GM18505 (cell line): ENCODE data around the gene DPM3.
"Not testable (repeated sequence)": the region's sequence is repeated elsewhere in the genome, so short reads cannot be mapped to it uniquely, and the experiment has no call there.

Source experiments
- ATAC-seq: cut with Tn5 transposase; IDR thresholded peaks from one replicate; pipeline ENCODE4 v1.9.1; 2021; ENCODE audit not compliant: unreplicated experiment
- POLR2A ChIP-seq: IDR thresholded peaks from 4 replicates; pipeline ENCODE4 v1.6.1; 2011; ENCODE audit warnings: borderline replicate concordance; ENCODE audit not compliant: insufficient read depth, insufficient read length; ENCODE audit errors: extremely low read depth

DPM3 gene

DNA sequence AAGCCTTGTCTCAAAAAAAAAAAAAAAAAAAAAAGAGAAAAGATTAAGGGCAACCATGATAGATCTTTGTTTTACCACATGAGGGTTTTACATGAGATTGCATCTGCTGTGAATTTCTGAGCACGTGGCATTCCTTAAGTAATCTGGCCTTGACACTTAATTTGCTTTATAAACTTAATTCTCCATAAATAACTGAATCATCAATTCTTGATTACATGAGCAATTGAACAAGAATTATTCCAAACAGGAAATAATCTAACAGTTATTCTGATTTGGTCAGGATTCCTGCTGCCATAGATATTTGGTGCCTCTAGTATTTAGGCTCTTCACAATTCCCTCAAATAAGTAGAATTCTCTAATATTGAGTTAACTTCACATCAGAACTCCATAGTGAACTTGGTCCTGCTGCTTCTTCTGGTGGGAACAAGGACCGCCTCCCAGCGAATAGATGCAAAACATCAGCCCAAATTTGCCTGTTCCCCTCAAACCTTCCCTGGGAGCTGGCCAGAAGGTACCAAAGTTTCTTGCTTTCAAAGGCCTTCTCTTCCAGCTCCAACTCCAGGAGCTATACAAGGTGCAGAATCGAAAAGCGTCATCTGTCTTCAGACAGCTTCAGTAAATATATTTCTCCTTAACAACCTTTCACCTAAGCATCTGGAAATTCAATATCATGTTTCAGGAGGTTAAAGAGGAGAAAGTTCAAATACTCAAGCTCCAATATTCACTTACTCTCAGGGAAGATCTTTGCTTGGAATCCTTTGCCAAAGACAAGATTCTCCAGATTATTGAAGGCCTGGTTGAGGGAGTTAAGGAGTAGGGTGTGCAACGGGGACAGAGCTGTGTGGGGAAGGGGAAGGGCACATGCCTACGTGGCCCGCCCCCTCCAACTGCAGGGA is 31.8 kb upstream of the DPM3 start:
- ATAC-seq: no peak

DNA sequence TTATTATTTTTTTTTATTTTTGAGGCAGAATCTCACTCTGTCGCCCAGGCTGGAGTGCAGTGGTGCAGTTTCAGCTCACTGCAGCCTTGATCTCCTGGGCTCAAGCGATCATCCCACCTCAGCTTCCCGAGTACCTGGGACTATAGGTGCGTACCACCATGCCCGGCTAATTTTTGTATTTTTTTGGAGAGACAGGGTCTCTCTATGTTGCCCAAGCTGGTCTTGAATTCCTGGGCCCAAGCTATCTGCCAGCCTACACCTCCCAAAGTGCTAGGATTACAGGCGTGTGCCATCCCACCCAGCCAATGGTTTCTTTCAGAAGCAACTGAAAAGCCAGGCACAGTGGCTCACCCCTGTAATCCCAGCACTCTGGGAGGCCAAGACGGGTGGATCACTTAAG is 30.5 kb upstream of the DPM3 start:
- ATAC-seq: no peak
- no peak for TF ChIP-seq POLR2A

More for the DNA sequence above, 31.8 kb upstream of the DPM3 start:
- no peak for TF ChIP-seq POLR2A

DNA sequence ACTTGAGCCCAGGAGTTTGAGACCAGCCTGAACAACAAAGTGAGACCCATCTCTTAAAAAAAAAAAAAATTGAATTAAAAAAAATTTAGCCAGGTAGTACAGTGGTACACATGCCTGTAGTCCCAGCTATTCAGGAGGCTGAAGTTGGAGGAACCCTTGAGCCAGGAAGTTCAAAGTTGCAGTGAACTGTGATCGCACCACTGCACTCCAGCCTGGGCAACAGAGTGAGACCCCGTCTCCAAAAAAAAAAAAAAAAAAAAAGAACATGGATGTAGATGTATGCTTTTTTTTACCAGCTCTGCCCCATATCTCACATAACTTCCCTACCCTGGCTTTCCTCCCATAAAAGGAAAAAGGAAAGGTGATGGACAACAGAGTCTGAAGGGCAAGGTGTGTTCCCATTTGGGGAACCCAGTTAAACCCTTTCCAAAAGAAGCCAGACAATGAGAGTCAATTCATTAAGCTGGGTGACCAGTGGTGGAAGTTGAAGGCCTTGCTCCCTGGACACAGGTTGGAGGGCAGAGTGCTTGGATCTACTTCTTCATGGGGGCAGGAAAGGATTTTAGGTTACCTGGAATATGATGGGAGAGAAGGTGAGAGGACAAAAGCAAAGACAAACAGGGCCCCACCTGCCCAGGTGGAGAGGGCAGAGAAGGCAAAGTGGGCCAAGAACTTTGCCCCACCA is 29.9 kb upstream of the DPM3 start:
- no peak for TF ChIP-seq POLR2A
- ATAC-seq: no peak

DNA sequence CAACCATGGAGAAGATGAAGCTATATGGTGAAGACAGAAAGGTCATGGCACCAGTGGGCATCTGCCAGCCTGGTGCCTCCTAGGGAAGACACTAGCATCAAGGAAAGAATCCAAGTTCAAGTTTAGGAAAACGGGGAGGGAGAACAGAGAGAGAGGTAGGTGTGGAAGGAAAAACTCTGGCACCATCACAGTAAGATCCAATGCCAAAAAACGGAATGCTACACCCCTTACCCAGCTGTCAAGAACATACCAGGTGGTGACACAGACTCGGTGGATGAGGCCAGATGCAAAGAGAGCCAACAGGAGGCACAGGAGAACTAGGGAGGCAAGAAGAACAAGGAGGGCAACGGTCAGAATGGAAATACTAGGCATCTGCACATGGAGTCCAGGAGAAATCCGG is 29.2 kb upstream of the DPM3 start:
- no peak for TF ChIP-seq POLR2A
- no peak for ATAC-seq

DNA sequence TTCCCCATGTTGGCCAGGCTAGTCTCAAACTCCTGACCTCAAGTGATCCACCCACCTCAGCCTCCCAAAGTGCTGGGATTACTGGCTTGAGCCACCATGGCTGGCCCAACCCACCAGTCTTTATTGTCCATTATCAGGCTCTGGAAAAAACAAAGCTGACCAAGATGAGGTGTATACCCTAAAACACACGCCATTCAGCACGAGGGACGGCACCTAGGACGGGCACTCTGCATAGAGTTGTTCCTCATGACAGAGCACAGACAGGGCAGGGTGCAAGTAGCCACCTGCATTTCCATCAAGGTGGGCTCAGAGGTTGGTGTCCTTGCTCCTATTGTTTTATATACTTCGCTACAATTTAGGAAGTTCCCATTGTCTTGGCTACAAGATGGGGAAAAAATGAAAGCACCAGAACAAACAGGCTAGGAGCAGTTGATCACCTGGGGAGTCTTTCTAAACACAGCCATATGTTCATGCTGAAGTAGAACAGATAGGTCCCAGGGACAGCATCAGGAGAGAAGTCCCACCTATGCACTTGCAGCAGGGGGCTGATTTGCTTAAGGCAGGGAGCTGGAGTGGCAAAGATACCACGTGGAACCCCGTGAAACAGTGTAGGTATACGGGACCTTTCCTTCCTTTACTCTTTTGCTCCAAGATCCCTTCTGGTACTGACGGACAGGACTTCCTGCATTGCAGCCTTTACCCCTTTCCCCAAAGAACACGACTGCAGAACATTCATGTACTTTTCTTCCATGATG is 28.3 kb upstream of the DPM3 start:
- ATAC-seq: no peak
- TF ChIP-seq POLR2A: no peak

DNA sequence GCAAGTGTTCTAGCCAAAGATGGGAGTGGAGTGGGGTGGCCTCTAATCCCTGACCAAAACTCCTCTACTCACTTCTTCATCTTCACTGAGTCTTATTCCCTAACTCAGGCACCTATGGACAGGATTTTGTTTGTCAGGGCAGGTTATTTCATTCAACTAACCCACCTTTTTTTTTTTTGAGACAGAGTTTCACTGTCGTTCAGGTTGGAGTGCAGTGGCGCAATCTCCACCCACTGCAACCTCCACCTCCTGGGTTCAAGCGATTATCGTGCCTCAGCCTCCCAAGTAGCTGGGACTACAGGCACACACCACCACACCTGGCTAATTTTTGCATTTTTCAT is 27.7 kb upstream of the DPM3 start:
- ATAC-seq: not testable (repeated sequence)

DNA sequence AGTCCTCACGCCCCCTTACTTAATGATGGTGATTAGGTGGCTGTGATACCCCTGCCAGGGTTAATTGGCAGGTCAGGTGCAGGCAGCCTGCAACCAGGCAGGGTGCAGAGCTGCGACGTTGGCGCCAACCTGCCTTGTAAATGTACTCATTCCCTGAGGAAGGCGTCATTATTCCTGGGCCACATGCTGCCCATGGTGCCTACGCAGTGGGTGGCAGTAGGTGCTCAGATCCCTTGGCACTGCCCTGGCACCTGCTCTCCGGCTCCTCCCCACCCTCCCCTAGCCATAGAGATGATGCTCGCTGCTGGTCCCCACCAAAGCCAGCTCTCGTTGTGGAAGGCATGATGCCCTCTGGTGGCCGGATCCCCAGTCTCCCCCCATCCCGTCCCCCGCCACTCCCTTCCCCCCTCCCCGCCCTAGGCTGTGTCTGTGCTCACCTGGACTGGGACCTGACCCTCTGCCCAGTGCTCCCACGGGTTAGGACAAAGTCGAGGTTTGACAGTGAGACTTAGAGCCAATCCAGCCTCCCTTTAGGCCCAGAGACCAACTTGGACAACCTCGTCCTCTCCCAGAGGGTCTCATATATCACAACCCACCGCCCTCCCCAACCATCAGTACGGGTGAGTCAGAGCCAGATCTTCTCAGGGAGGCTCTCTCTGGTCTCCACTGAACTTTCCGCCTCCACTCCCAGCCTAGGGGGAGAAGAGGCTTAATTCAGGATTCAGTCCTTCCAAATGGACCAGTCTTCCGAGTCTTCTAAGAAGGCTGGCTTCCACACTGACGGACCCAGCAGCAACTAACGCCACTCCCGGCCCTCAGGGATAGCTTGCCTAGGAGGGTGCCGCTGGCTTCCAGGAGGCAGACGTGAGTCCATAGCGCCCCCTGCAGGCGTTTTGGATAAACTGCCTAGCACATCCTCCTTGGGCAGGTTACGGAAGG is 27.1 kb upstream of the DPM3 start:
- no peak for TF ChIP-seq POLR2A
- ATAC-seq: no peak

DNA sequence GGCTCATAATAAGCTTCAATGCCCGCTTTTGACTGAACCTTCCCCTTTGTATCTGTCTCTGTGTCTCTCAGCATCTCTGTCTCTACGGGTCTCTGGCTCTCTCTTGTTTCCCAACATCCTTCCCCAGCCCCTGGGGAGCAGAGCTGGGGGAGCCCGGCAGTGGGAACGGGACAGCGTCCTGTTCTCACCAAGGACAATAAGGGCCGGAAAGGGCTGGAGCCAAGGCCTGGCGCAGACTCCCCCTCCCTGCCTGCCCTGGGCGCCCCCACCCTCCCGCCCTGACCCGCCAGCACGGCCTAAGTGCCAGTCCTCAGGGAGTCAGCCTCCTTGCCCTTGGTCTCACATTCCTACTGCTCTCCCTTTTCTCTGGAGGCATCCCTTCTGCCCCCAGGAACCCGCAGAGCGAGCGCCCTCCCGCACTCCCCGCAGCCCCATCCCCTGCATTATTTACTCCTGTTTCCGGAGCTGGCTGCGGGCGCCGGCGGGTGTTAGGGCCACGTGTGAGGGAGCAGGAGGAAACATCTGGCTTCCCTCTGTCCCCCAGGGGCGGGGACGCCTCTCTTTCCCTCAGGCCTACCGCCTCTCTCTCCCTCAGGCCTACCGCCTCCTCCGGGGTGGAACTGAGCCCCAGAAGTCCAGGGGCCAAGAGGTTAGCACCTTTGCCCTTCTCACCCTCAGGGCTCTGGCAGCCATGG is 26.3 kb upstream of the DPM3 start:
- no peak for ATAC-seq
- no peak for TF ChIP-seq POLR2A

DNA sequence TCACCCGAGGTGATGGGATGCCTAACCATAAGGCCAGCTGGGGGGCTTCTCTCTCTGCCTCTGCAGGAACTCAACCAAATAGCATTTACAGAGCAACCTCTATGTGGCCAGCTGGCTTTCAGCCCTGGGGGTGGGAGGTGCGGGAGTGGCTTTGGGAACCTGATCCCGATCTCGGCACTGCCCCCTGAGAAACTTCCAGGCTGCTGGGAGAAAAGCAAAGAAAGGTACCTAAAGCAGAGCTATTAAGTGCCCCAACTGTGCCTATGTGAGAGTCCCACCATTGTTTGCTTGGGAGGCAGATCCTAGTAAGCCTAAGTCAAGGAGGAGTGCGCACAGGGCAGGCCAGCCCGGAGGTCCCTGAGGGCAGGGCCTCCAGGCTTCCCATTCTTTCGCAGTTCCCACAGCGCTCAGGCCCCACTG is 25.7 kb upstream of the DPM3 start:
- no peak for TF ChIP-seq POLR2A
- ATAC-seq: no peak

DNA sequence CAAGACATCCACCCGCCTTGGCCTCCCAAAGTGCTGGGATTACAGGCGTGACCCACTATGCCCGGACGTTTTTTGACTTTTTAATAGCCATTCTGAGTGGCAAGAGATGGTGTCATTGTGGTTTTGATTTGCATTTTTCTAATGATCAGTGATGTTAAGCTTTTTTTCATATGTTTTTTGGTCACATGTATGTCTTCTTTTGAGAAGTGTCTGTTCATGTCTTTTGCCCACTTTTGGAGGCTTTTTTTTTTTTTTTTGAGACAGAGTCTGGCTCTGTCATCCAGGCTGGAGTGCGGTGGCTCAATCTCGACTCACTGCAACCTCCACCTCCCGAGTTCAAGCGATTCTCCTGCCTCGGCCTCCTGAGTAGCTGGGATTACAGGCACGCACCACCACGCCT is 24.3 kb upstream of the DPM3 start:
- not testable (repeated sequence) for ATAC-seq

DNA sequence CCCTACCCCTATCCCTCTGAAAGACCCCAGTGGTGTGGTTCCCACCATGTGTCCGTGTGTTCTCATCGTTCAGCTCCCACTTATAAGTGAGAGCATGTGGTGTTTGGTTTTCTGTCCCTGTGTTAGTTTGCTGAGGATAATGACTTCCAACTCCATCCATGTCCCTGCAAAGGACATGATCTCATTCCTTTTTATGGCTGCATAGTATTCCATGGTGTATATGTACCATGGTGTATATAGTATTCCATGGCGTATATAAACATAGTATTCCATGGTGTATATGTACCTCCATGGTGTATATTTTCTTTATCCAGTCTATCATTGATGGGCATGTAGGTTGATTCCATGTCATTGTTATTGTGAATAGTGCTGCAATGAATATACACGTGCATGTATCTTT is 23.5 kb upstream of the DPM3 start:
- not testable (repeated sequence) for ATAC-seq

DNA sequence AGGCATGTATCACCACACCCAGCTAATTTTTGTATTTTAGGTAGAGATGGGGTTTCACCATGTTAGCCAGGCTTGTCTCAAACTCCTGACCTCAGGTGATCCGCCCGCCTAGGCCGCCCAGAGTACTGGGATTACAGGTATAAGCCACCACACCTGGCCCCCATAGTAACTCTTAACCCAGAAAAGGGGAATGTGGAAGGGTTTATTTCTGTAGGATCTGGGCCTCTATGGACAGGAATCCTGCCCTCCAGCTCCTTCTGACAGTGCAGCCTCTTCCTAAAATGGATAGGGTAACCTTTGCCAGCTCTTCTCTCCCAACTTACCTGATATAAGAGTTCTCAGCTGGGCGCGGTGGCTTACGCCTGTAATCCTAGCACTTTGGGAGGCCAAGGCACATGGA is 22.3 kb upstream of the DPM3 start:
- ATAC-seq: not testable (repeated sequence)

DNA sequence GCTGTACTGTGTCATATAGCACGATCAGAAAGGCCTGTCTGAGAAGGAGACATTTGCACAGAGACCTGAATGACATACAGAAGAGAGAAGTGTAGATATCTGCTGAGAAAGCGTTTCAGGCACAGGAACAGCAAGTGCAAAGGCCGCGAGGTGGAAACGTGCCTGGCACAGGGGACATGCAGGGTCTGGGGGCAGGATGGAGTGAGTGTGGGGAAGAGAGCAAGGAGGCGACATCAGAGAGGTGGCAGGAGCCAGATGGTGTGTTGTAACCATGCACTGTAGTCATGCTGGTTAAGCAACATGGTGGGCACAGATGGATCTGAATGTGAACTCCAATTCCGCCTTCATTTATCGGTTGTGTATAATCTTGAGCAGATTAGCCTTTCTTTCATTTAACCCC is 19.8 kb upstream of the DPM3 start:
- TF ChIP-seq POLR2A: no peak
- no peak for ATAC-seq
